Loucy (cell line): ENCODE data around the gene ITGA11.

Experiments used
- H2AFZ ChIP-seq: fragments of 200-600 bp; sonication (generic); 2 replicates; pipeline ENCODE4 v1.6.0; 2016; ENCODE audit warnings: antibody characterized with exemption, mild to moderate bottlenecking, low read length, moderate library complexity
- H3F3A ChIP-seq: fragments of 200-600 bp; 2 replicates; pipeline ENCODE4 v1.6.0; 2016; ENCODE audit warnings: antibody characterized with exemption, low read depth, mild to moderate bottlenecking
- H3K27me3 ChIP-seq: fragments of 200-600 bp; sonication (generic); 2 replicates; pipeline ENCODE4 v1.6.1; 2014; ENCODE audit warnings: low read length, mild to moderate bottlenecking; ENCODE audit not compliant: insufficient read depth, poor library complexity, severe bottlenecking
- H3K36me3 ChIP-seq: fragments of 200-600 bp; sonication (generic); 2 replicates; pipeline ENCODE4 v1.6.1; 2016; ENCODE audit warnings: low read length; ENCODE audit not compliant: insufficient read depth
- H3K4me1 ChIP-seq: fragments of 200-600 bp; sonication (generic); 2 replicates; pipeline ENCODE4 v1.5.1; 2014; ENCODE audit warnings: low read length, mild to moderate bottlenecking; ENCODE audit not compliant: insufficient read depth, poor library complexity, severe bottlenecking
- H3K4me2 ChIP-seq: fragments of 200-600 bp; sonication (generic); 2 replicates; pipeline ENCODE4 v1.6.0; 2014; ENCODE audit warnings: antibody characterized with exemption, low read length, low read depth, mild to moderate bottlenecking; ENCODE audit not compliant: poor library complexity, severe bottlenecking
- H3K4me3 ChIP-seq: fragments of 200-600 bp; sonication (generic); 2 replicates; pipeline ENCODE4 v1.5.1; 2014; ENCODE audit warnings: low read length, mild to moderate bottlenecking, mixed read lengths; ENCODE audit not compliant: poor library complexity, severe bottlenecking
- H3K79me2 ChIP-seq: fragments of 200-600 bp; sonication (generic); 2 replicates; pipeline ENCODE4 v1.6.1; 2014; ENCODE audit warnings: low read length; ENCODE audit not compliant: insufficient read depth
- H3K9ac ChIP-seq: fragments of 200-600 bp; sonication (generic); 2 replicates; pipeline ENCODE4 v1.6.0; 2014; ENCODE audit warnings: mild to moderate bottlenecking, low read depth, low read length, moderate library complexity; ENCODE audit not compliant: poor library complexity, severe bottlenecking
- H3K9me2 ChIP-seq: fragments of 200-600 bp; sonication (generic); replicated peaks from 2 replicates; pipeline ENCODE4 v1.6.1; 2016; ENCODE audit warnings: low read depth, low read length, mixed read lengths
- H3K9me3 ChIP-seq: fragments of 200-600 bp; sonication (generic); 2 replicates; pipeline ENCODE4 v1.6.1; 2014; ENCODE audit warnings: mild to moderate bottlenecking, antibody characterized with exemption, low read length, low read depth; ENCODE audit not compliant: insufficient read depth
- H4K20me1 ChIP-seq: fragments of 200-600 bp; sonication (generic); 2 replicates; pipeline ENCODE4 v1.6.0; 2014; ENCODE audit warnings: antibody characterized with exemption, low read length, mild to moderate bottlenecking; ENCODE audit not compliant: insufficient read depth, poor library complexity, severe bottlenecking
- CTCF ChIP-seq: fragments of 200-600 bp; sonication (generic); conservative IDR thresholded peaks from 2 replicates; pipeline ENCODE4 v1.5.1; 2014; ENCODE audit warnings: mild to moderate bottlenecking, antibody characterized with exemption, low read length
- EZH2phosphoT487 ChIP-seq: fragments of 200-600 bp; IDR thresholded peaks from 2 replicates; pipeline ENCODE4 v1.6.1; 2018; ENCODE audit warnings: antibody characterized with exemption, mild to moderate bottlenecking, moderate library complexity, borderline replicate concordance

ITGA11 gene

GRCh38 chr15:68441045-68441743 is 9.2 kb upstream of the ITGA11 start:
- H3K36me3 ChIP-seq, result no peaks in the 10 kb centered on the region

GRCh38 chr15:68440136-68440535 is 8.2 kb upstream of the ITGA11 start:
- Histone ChIP-seq H3K4me1 (no peaks in the 10 kb centered on the region), H3K9me3 (no peaks in the 10 kb centered on the region), H3K27me3 (peaks cover 5% of the 10 kb centered on the region), H2AFZ (no peak overlapping the region), H4K20me1 (no peaks in the 10 kb centered on the region), H3K4me3 (no peak overlapping the region), H3K9ac (no peak overlapping the region), H3K36me3 (no peaks in the 10 kb centered on the region), H3F3A (no peaks in the 10 kb centered on the region), H3K4me2 (no peak overlapping the region), H3K79me2 (no peaks in the 10 kb centered on the region), H3K9me2 (no peaks in the 10 kb centered on the region)
- no peak for TF ChIP-seq CTCF
- TF ChIP-seq EZH2phosphoT487, result no peak

More at GRCh38 chr15:68441045-68441743, 9.2 kb upstream of the ITGA11 start:
- H2AFZ ChIP-seq, result no peak overlapping the region
- H4K20me1 ChIP-seq, result no peaks in the 10 kb centered on the region
- no peak overlapping the region for H3K4me2 ChIP-seq
- H3K4me3 ChIP-seq, result no peak overlapping the region
- TF ChIP-seq EZH2phosphoT487 (no peak), CTCF (no peak)
- no peaks in the 10 kb centered on the region for H3F3A ChIP-seq
- peaks cover 5% of the 10 kb centered on the region for H3K27me3 ChIP-seq
- no peaks in the 10 kb centered on the region for H3K9me2 ChIP-seq
- no peaks in the 10 kb centered on the region for H3K9me3 ChIP-seq
- no peak overlapping the region for H3K9ac ChIP-seq
- H3K4me1 ChIP-seq, result no peaks in the 10 kb centered on the region
- H3K79me2 ChIP-seq, result no peaks in the 10 kb centered on the region

GRCh38 chr15:68439506-68439905 is 7.5 kb upstream of the ITGA11 start:
- no peaks in the 10 kb centered on the region for H3K9me2 ChIP-seq
- peaks cover 3% of the 10 kb centered on the region for H3K27me3 ChIP-seq

More at GRCh38 chr15:68439506-68439905, 7.5 kb upstream of the ITGA11 start:
- H3K36me3 ChIP-seq, result no peaks in the 10 kb centered on the region
- H3K4me1 ChIP-seq, result no peaks in the 10 kb centered on the region
- H3K4me2 ChIP-seq, result no peak overlapping the region
- no peaks in the 10 kb centered on the region for H4K20me1 ChIP-seq
- no peaks in the 10 kb centered on the region for H3K79me2 ChIP-seq
- H3K9ac ChIP-seq, result no peak overlapping the region
- no peak overlapping the region for H3K4me3 ChIP-seq
- H3F3A ChIP-seq, result no peaks in the 10 kb centered on the region
- TF ChIP-seq EZH2phosphoT487, result no peak
- TF ChIP-seq CTCF, result no peak
- H2AFZ ChIP-seq, result no peak overlapping the region
- no peaks in the 10 kb centered on the region for H3K9me3 ChIP-seq
